Left renal cortex interstitium (tissue), 4 donors: Measurements from ENCODE around the gene HPS3. TPM values are rescaled to one million over a fixed set of nuclear protein-coding genes. Genes with fewer than 3 reads are reported as not detected.

Source experiments
- DNase-seq, 4 donors: peaks; one replicate each; pipeline ENCODE4 v3.0.0-alpha.2; 2013; ENCODE audit warnings: low read depth in 4 of 4, low spot score in 2 of 4, missing footprints in 1 of 4
- polyA plus RNA-seq, 4 donors: library from polyadenylated mRNA; unstranded; fragments of 120-200 nt; gene quantifications; one replicate each; pipeline ENCODE4 v1.2.1, GENCODE V29; 2013; ENCODE audit not compliant: insufficient read length in 4 of 4

HPS3 gene
- polyA plus RNA-seq, 4 donors: 23.6 to 39.6 (median 32.8) TPM

DNA sequence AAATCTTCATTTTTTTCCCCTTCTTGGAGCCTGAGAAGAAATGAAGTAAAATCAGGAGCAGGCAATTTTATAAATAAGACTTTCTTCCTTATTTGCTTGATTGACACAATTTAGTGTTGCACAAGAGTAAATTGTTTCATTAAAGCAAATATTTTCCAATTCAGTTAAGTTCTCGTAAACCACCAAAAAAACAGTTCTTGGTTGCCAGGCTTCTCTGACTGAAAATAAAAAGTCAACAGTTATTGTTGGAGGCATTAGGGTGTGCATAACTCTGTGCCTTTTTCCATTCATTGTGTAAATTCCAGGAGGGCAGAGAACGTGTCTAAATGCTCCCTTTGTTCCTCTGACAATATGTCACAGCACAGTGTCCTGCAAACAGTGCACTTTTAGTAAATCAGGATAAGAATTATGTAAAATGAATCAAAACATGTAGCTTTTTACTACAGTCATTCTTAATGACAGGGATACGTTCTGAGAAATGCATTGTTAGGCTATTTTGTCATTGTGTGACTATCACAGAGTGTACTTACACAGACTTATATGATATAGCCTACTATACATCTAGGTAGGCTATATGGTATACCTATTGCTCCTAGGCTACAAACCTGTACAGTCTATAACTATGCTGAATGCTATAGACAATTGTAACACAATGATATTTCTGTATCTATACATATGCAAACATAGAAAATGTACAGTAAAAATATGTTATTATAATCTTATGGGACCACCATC lies 92.5 kb downstream of the HPS3 start, which contains the start of gene CP:
Gene CP (minus strand): TSS at position 47 of the 735 bp plus-strand sequence. CDS start 37 bp downstream, at position 10.
- no peak for DNase-seq

Other genes starting within 250 kb of the HPS3 start
- 10 to 100 TPM; 23.0 to 32.2 (median 29.3) TPM for gene GYG1, start 138.1 kb upstream of the HPS3 start, polyA plus RNA-seq
- 10 to 100 TPM; 40.3 to 51.6 (median 44.7) TPM for gene HLTF, start 43.1 kb upstream of the HPS3 start, polyA plus RNA-seq
- 1 to 10 TPM in 1 of 4 donors, under 1 TPM in 3; 0.47 to 1.8 (median 0.61) TPM for gene CP, start 92.2 kb downstream of the HPS3 start, polyA plus RNA-seq
- gene TM4SF18, start 204.0 kb downstream of the HPS3 start, polyA plus RNA-seq: 10 to 100 TPM; 20.9 to 40.4 (median 25.9) TPM
- 10 to 100 TPM; 51.6 to 76.7 (median 58.4) TPM for gene TM4SF1, start 248.0 kb downstream of the HPS3 start, polyA plus RNA-seq